OCI-LY1 (cell line): ENCODE measurements around the gene NDRG4.

ENCODE experiments used
- CTCF ChIP-seq: fragments of 200-600 bp; sonication (generic), shearing (Covaris generic); IDR thresholded peaks from 2 replicates; pipeline ENCODE4 v1.5.1; 2017; ENCODE audit warnings: mild to moderate bottlenecking, antibody characterized with exemption, low read length, moderate library complexity, mixed read lengths
- EZH2 ChIP-seq: fragments of 200-600 bp; sonication (generic), shearing (Covaris generic); IDR thresholded peaks from 2 replicates; pipeline ENCODE4 v1.8.0; 2017; ENCODE audit warnings: borderline replicate concordance, mixed run types, mild to moderate bottlenecking, antibody characterized with exemption, low read length, moderate library complexity, mixed read lengths

DNA sequence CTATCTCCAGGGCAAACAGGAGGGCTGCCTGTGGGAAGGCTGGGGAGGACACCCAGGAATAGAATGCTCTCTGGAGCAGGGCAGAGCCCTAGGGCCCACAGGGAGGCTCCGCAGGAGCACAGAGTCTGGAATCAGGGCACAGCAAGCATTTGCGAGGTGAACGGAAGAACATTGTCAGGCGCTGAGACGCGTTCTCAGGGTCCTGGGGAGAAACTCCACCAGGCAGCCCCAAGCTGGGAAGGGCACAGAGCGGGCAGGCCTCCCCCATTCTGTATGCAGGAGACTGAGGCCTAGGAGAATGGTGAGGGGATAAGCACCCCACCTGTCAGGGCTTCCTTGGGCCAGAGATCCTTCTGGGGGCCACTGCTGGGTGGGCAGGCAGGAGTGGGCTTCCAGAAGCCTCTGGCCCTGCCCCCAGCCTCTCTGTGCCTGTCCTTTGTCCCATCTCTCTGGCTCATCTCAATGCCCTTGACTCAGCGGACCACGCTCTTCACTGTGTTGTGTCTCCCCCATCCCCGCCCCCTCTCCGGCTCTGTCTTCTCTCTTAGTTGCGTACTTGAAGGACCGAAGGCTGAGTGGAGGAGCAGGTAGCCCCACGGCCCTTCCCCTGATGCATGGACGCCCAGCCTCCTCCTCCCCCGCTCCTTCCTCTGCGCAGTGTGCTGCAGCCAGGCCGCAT lies 10.3 kb downstream of the NDRG4 start:
- TF ChIP-seq CTCF = no peak
- TF ChIP-seq EZH2 = no peak
